Ishikawa (cell line): ENCODE data around the gene HIVEP1.

Experiments
- CEBPB ChIP-seq: IDR thresholded peaks from 2 replicates; pipeline ENCODE4 v1.6.1; 2012
- EP300 ChIP-seq: IDR thresholded peaks from 2 replicates; pipeline ENCODE4 v1.6.1; 2012; ENCODE audit warnings: borderline replicate concordance
- FOXM1 ChIP-seq: IDR thresholded peaks from 2 replicates; pipeline ENCODE4 v1.6.1; 2012; ENCODE audit warnings: low read depth, borderline replicate concordance
- RAD21 ChIP-seq: IDR thresholded peaks from 2 replicates; pipeline ENCODE4 v1.6.1; 2012; ENCODE audit warnings: low read depth
- TAF1 ChIP-seq: IDR thresholded peaks from 2 replicates; pipeline ENCODE4 v1.6.1; 2012; ENCODE audit warnings: low read depth, mild to moderate bottlenecking
- TF ChIP-seq, protein P1 (sequence below): IDR thresholded peaks from 2 replicates; pipeline ENCODE4 v1.6.1; 2012; ENCODE audit warnings: low read depth, mild to moderate bottlenecking
- TF ChIP-seq, protein P2 (sequence below): IDR thresholded peaks from 2 replicates; pipeline ENCODE4 v1.6.1; 2012

DNA sequence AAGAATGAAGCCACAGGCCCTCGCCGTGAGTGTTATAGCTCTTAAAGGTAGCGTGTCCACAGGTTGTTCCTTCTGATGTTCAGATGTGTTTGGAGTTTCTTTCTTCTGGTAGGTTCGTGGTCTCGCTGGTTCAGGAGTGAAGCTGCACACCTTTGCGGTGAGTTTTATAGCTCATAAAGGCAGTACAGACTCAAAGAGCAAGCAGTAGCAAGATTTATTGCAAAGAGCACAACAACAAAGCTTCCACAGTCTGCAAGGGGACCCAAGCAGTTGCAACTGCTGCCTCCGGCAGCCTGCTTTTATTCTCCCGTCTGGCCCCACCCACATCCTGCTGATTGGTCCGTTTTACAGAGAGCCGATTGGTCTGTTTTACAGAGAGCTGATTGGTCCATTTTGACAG is 5.2 kb downstream of the HIVEP1 start:
- TF ChIP-seq EP300 (no peak), TAF1 (no peak), RAD21 (no peak), FOXM1 (no peak), CEBPB (no peak)
- TF ChIP-seq, protein P1, sequence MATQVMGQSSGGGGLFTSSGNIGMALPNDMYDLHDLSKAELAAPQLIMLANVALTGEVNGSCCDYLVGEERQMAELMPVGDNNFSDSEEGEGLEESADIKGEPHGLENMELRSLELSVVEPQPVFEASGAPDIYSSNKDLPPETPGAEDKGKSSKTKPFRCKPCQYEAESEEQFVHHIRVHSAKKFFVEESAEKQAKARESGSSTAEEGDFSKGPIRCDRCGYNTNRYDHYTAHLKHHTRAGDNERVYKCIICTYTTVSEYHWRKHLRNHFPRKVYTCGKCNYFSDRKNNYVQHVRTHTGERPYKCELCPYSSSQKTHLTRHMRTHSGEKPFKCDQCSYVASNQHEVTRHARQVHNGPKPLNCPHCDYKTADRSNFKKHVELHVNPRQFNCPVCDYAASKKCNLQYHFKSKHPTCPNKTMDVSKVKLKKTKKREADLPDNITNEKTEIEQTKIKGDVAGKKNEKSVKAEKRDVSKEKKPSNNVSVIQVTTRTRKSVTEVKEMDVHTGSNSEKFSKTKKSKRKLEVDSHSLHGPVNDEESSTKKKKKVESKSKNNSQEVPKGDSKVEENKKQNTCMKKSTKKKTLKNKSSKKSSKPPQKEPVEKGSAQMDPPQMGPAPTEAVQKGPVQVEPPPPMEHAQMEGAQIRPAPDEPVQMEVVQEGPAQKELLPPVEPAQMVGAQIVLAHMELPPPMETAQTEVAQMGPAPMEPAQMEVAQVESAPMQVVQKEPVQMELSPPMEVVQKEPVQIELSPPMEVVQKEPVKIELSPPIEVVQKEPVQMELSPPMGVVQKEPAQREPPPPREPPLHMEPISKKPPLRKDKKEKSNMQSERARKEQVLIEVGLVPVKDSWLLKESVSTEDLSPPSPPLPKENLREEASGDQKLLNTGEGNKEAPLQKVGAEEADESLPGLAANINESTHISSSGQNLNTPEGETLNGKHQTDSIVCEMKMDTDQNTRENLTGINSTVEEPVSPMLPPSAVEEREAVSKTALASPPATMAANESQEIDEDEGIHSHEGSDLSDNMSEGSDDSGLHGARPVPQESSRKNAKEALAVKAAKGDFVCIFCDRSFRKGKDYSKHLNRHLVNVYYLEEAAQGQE = no peak
- TF ChIP-seq, protein P2, sequence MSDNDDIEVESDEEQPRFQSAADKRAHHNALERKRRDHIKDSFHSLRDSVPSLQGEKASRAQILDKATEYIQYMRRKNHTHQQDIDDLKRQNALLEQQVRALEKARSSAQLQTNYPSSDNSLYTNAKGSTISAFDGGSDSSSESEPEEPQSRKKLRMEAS = no peak
